Psoas muscle (tissue), 8 donors: ENCODE results near the gene UBB. TPM values are rescaled to one million over a fixed set of nuclear protein-coding genes. Genes with fewer than 3 reads are reported as not detected.

Experiments used
- ATAC-seq, 4 donors: fragments of 200-7000 bp; cut with Tn5 transposase; one replicate each; pipeline ENCODE4 v1.9.1; 2020; ENCODE audit warnings: moderate library complexity in 3 of 4, mild to moderate bottlenecking in 2 of 4
- DNase-seq, 2 donors: peaks; one replicate each; pipeline ENCODE4 v3.0.0-alpha.2; 2020
- H3K27ac ChIP-seq: fragments of 200-600 bp; one replicate; pipeline ENCODE4 v1.8.0; 2022
- H3K27me3 ChIP-seq, 3 donors: fragments of 200-600 bp in 1 of 3; one replicate each; pipeline versions ENCODE4 v1.6.1 to v1.8.0; 2013 to 2022; ENCODE audit warnings: low read length in 2 of 3, mild to moderate bottlenecking in 2 of 3, moderate library complexity in 1 of 3; ENCODE audit not compliant: insufficient read depth in 3 of 3
- H3K36me3 ChIP-seq, 2 donors: fragments of 200-600 bp in 1 of 2; one replicate each; pipeline versions ENCODE4 v1.6.1 to v1.8.0; 2013 to 2022; ENCODE audit warnings: low read depth in 1 of 2, mild to moderate bottlenecking in 1 of 2, moderate library complexity in 1 of 2; ENCODE audit not compliant: insufficient read depth in 1 of 2
- H3K4me1 ChIP-seq: fragments of 200-600 bp; one replicate; pipeline ENCODE4 v1.8.0; 2022
- H3K4me3 ChIP-seq: fragments of 200-600 bp; one replicate; pipeline ENCODE4 v1.8.0; 2022; ENCODE audit warnings: mild to moderate bottlenecking
- H3K9me3 ChIP-seq: fragments of 200-600 bp; one replicate; pipeline ENCODE4 v1.8.0; 2022
- WGBS, 3 donors: extraction: QIAGEN DNeasy Blood & Tissue Kit; methylation state at CpG; one replicate each; pipeline versions ENCODE4 v1.1.6 to v1.1.7; 2013; 5-methylcytosine and 5-hydroxymethylcytosine counted together
- intact Hi-C, 2 donors: fragments of 100-400 bp; cut with DNase I; formaldehyde crosslinking; loops; one replicate each; pipeline versions ENCODE4 v1.11.0 to v1.14.2; 2022
- polyA plus RNA-seq, 3 donors: library from polyadenylated mRNA; stranded (reverse); fragments of 200-250 nt; gene quantifications; one replicate each; pipeline ENCODE4 v1.2.3, GENCODE V29; 2013
- total RNA-seq, 4 donors: library from RNA; stranded (reverse); fragmentation: NEBNext Ultra II Directional in 2 of 4; extraction: Animal tissue kit (Norgen Biotek cat#: 25700) in 2 of 4; gene quantifications; one replicate each; pipeline versions ENCODE4 v1.2.1 to v1.2.4, GENCODE V29; 2021 to 2023
- TF ChIP-seq, protein P1 (sequence below): fragments of 200-600 bp; IDR thresholded peaks from one replicate; pipeline ENCODE4 v1.8.0; 2022; ENCODE audit warnings: antibody characterized with exemption
- donor health status: healthy with polysubstance abuse.
- donor health status: DM: no; HTN: no; CAD: no; lungs with moderate emphysema.
- donor health status: Bipolar disorder and iron deficiency.
- donor health status: healthy.
- donor health status: DM: yes; HTN: yes; CAD: no.
- donor health status: DM: no; HTN: no; CAD: no.
- donor health status: DM: no; HTN: no; CAD: no.
- donor health status: DM: yes; HTN: yes; CAD: no.

Gene UBB
- total and polyA plus RNA-seq, 7 donors, result 700 to 3,203 (median 1,893) TPM

GRCh38 chr17:16429083-16429482, 48.2 kb downstream of the UBB start:
- DNase-seq, result no peak
- Histone ChIP-seq H3K4me3 (no peak overlapping the region), H3K4me1 (no peaks in the 10 kb centered on the region), H3K36me3 (no peaks in the 10 kb centered on the region), H3K27ac (no peak overlapping the region), H3K9me3 (no peaks in the 10 kb centered on the region), H3K27me3 (no peaks in the 10 kb centered on the region)
- intact Hi-C loops, result no loop called here
- ATAC-seq, result no peak
- WGBS, 3 donors, result 94% methylated on average over 9 of the region's 9 CpGs
- TF ChIP-seq, protein P1, sequence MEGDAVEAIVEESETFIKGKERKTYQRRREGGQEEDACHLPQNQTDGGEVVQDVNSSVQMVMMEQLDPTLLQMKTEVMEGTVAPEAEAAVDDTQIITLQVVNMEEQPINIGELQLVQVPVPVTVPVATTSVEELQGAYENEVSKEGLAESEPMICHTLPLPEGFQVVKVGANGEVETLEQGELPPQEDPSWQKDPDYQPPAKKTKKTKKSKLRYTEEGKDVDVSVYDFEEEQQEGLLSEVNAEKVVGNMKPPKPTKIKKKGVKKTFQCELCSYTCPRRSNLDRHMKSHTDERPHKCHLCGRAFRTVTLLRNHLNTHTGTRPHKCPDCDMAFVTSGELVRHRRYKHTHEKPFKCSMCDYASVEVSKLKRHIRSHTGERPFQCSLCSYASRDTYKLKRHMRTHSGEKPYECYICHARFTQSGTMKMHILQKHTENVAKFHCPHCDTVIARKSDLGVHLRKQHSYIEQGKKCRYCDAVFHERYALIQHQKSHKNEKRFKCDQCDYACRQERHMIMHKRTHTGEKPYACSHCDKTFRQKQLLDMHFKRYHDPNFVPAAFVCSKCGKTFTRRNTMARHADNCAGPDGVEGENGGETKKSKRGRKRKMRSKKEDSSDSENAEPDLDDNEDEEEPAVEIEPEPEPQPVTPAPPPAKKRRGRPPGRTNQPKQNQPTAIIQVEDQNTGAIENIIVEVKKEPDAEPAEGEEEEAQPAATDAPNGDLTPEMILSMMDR, result no peak

DNA sequence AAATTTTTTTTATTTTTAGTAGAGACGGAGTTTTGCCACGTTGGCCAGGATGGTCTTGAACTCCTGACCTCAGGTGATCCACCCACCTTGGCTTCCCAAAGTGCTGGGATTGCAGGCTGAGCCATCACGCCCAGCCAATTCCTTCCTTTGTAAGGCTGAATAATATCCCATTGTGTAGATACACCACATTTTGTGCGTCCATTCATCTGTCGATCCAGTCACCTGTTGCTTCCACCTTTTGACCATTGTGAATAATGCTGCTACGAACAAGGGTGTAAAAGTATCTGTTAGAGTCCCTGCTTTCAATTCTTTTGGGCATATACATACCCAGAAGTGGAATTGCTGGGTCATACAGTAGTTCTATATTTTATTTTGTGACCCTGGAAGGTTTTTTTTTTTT, 49.8 kb downstream of the UBB start:
- TF ChIP-seq, protein P1, result no peak
- DNase-seq, result no peak
- Histone ChIP-seq H3K27me3 (no peaks in the 10 kb centered on the region), H3K27ac (no peak overlapping the region), H3K9me3 (no peaks in the 10 kb centered on the region), H3K36me3 (no peaks in the 10 kb centered on the region), H3K4me3 (no peak overlapping the region), H3K4me1 (no peaks in the 10 kb centered on the region)
- no peak for ATAC-seq
- intact Hi-C loops, result no loop called here
- 65 to 87% (median 67%) methylated on average over 6 of the region's 6 CpGs for WGBS, 3 donors

GRCh38 chr17:16432017-16432416, 51.1 kb downstream of the UBB start:
- TF ChIP-seq, protein P1, result no peak
- DNase-seq, result no peak
- H3K27ac ChIP-seq, result no peak overlapping the region
- 89 to 91% (median 89%) methylated on average over 14 to 15 of the region's 15 CpGs for WGBS, 3 donors
- no peak overlapping the region for H3K4me3 ChIP-seq
- no peaks in the 10 kb centered on the region for H3K4me1 ChIP-seq
- intact Hi-C loops, result no loop called here
- no peaks in the 10 kb centered on the region for H3K36me3 ChIP-seq
- H3K9me3 ChIP-seq, result no peaks in the 10 kb centered on the region
- ATAC-seq, result no peak
- no peaks in the 10 kb centered on the region for H3K27me3 ChIP-seq

Other genes starting within 250 kb of the UBB start
- 100 to 1,000 TPM in 1 of 4 donors, 10 to 100 TPM in 3; 78.8 to 102 (median 81.5) TPM for gene NCOR1, start 165.6 kb upstream of the UBB start, total RNA-seq
- 10 to 100 TPM; 22.8 to 47.1 (median 29.4) TPM for gene NCOR1, start 165.6 kb upstream of the UBB start, polyA plus RNA-seq
- gene PIGL, start 163.9 kb upstream of the UBB start, total RNA-seq, result 10 to 100 TPM in 1 of 4 donors, 1 to 10 TPM in 3; 6.7 to 13.2 (median 7.7) TPM
- gene PIGL, start 163.9 kb upstream of the UBB start, polyA plus RNA-seq, result 10 to 100 TPM in 1 of 3 donors, 1 to 10 TPM in 2; 3.8 to 13.0 (median 8.3) TPM
- 10 to 100 TPM; 29.6 to 44.3 (median 34.1) TPM for gene CENPV, start 27.6 kb upstream of the UBB start, total RNA-seq
- gene CENPV, start 27.6 kb upstream of the UBB start, polyA plus RNA-seq, result 10 to 100 TPM; 36.5 to 68.3 (median 42.6) TPM
- 10 to 100 TPM in 1 of 4 donors, 1 to 10 TPM in 3; 3.9 to 10.3 (median 6.7) TPM for gene TRPV2, start 34.5 kb downstream of the UBB start, total RNA-seq
- 1 to 10 TPM; 1.6 to 3.8 (median 3.4) TPM for gene TRPV2, start 34.5 kb downstream of the UBB start, polyA plus RNA-seq
- gene LRRC75A, start 111.1 kb downstream of the UBB start, total RNA-seq, result under 1 TPM; 0.20 to 0.41 (median 0.29) TPM
- under 1 TPM; 0.23 to 0.69 (median 0.43) TPM for gene LRRC75A, start 111.1 kb downstream of the UBB start, polyA plus RNA-seq
- gene ZNF287, start 188.1 kb downstream of the UBB start, total RNA-seq, result 1 to 10 TPM; 2.5 to 6.6 (median 5.3) TPM
- 1 to 10 TPM; 1.5 to 10.0 (median 2.2) TPM for gene ZNF287, start 188.1 kb downstream of the UBB start, polyA plus RNA-seq